ENCODE measurements around the gene KCNA2. TPM values are rescaled to one million over a fixed set of nuclear protein-coding genes. Genes with fewer than 3 reads are reported as not detected.

The KCNA2 gene
- total and polyA plus RNA-seq, 2 of the 13 experiments (the other 11 are each of a cell fraction or from before 2014, with no cell fraction given) = not detected

DNA sequence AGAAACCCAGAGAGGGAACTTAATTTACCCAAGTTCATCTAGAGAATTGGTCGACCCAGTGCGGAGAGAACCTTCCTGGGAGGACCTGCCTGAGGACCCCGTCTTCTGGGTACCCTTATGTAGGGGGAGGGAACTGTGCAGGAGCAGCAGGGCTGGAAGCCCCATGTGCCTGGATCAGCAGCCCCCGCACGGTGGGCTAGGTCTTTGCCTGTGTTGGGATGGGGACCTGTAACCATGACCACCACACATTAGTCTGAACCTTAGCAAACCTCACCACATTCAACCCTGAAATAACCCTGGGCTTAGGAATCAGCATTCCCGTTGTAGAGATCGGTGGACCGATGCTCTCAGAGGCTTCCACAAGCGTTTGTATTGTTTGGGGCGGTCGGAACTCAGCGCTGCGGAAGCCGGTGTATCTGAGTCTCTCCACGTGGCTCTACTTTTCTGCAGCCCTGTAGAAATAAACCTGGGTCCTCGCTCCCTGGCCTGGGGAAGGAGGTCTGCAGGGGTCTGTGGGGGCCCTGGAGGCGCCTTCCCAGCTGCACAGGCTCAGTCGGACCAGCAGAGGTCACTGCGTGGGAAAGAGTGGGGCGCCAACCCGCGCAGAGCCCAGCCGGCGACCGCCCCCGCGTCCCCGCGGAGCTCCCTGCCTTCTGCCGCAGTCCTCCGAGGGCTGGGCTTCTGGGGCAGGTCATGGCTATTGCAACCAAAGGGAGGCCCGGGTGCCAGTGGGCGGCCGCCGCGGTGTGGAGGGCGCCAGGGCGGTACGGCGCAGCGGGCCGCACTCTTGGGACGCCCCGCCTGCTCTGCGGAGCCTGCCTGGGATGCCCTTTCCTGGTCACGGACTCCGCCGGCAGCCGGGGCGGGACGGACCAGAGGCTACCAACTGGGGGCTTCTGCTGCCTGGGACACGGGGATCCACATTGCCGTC lies 51.0 kb downstream of the KCNA2 start (continued):
- no peak for TF ChIP-seq ZNF784 (CRISPR knock-in tag; IDR thresholded peaks at IDR 0.05; ENCODE audit: borderline replicate concordance)
- TF ChIP-seq AGO1 (IDR thresholded peaks at IDR 0.05; ENCODE audit: low read depth, low read length, poor library complexity, severe bottlenecking) = no peak
- TF ChIP-seq NFIB (CRISPR knock-in tag; IDR thresholded peaks at IDR 0.05; ENCODE audit: borderline replicate concordance) = no peak
- no peak for TF ChIP-seq ZNF367 (CRISPR knock-in tag; IDR thresholded peaks at IDR 0.05; ENCODE audit: borderline replicate concordance)
- TF ChIP-seq, protein P1, sequence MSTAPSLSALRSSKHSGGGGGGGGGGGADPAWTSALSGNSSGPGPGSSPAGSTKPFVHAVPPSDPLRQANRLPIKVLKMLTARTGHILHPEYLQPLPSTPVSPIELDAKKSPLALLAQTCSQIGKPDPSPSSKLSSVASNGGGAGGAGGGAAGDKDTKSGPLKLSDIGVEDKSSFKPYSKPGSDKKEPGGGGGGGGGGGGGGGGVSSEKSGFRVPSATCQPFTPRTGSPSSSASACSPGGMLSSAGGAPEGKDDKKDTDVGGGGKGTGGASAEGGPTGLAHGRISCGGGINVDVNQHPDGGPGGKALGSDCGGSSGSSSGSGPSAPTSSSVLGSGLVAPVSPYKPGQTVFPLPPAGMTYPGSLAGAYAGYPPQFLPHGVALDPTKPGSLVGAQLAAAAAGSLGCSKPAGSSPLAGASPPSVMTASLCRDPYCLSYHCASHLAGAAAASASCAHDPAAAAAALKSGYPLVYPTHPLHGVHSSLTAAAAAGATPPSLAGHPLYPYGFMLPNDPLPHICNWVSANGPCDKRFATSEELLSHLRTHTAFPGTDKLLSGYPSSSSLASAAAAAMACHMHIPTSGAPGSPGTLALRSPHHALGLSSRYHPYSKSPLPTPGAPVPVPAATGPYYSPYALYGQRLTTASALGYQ (CRISPR knock-in tag; IDR thresholded peaks at IDR 0.05) = no peak
- no peak for TF ChIP-seq ZNF160 (CRISPR knock-in tag; IDR thresholded peaks at IDR 0.05)
- TF ChIP-seq ZSCAN25 (CRISPR knock-in tag; IDR thresholded peaks at IDR 0.05) = no peak
- TF ChIP-seq ZNF251 (CRISPR knock-in tag; IDR thresholded peaks at IDR 0.05) = no peak
- no peak for TF ChIP-seq KLF12 (CRISPR knock-in tag; IDR thresholded peaks at IDR 0.05; ENCODE audit: borderline replicate concordance)
- TF ChIP-seq RBAK (CRISPR knock-in tag; IDR thresholded peaks at IDR 0.05) = no peak
- no peak for TF ChIP-seq THAP9 (CRISPR knock-in tag; IDR thresholded peaks at IDR 0.05; ENCODE audit: borderline replicate concordance)
- TF ChIP-seq RFXANK (CRISPR knock-in tag; IDR thresholded peaks at IDR 0.05) = no peak
- no peak for TF ChIP-seq THYN1 (CRISPR knock-in tag; IDR thresholded peaks at IDR 0.05; ENCODE audit: borderline replicate concordance, low read depth)
- no peak for TF ChIP-seq MLLT10 (CRISPR knock-in tag; IDR thresholded peaks at IDR 0.05)
- TF ChIP-seq SRSF4 (IDR thresholded peaks at IDR 0.05; ENCODE audit: low read depth, low read length, poor library complexity, severe bottlenecking) = no peak
- peak; percentile 46; the same call in 1 of the 2 replicates for TF ChIP-seq GABPB1 (CRISPR knock-in tag; IDR thresholded peaks at IDR 0.05)
- no peak for TF ChIP-seq CEBPG (CRISPR knock-in tag; IDR thresholded peaks at IDR 0.05)
- TF ChIP-seq ZNF34 (CRISPR knock-in tag; IDR thresholded peaks at IDR 0.05; ENCODE audit: borderline replicate concordance) = no peak
- TF ChIP-seq NFRKB (IDR thresholded peaks at IDR 0.05) = no peak
- peak; percentile 58 for TF ChIP-seq HNRNPLL (IDR thresholded peaks at IDR 0.05; ENCODE audit: low read depth, low read length, poor library complexity, severe bottlenecking)
- no peak for TF ChIP-seq ZNF839 (CRISPR knock-in tag; IDR thresholded peaks at IDR 0.05; ENCODE audit: borderline replicate concordance)
- TF ChIP-seq RARA (CRISPR knock-in tag; IDR thresholded peaks at IDR 0.05) = no peak
- TF ChIP-seq DBP (CRISPR knock-in tag; IDR thresholded peaks at IDR 0.05; ENCODE audit: not compliant biosample characterization) = no peak
- TF ChIP-seq REXO4 (CRISPR knock-in tag; IDR thresholded peaks at IDR 0.05; ENCODE audit: borderline replicate concordance) = no peak
